Measurements from ENCODE around the gene GID8.

Gene GID8

GRCh38 chr20:62923669-62924441 is 14.1 kb upstream of the GID8 start:
- no peak for DNase-seq

GRCh38 chr20:62924442-62925075 is 13.4 kb upstream of the GID8 start:
- DNase-seq, result no peak

- DNase-seq, result no peak
Measured at GRCh38 chr20:62925076-62925419, 12.9 kb upstream of the GID8 start.

GRCh38 chr20:62925420-62926228 is 12.3 kb upstream of the GID8 start:
- DNase-seq, result no peak

GRCh38 chr20:62926229-62927127 is 11.5 kb upstream of the GID8 start, which contains the start of gene DIDO1:
TSS of gene DIDO1 (minus strand) at chr20:62926505.
- no peak for DNase-seq

- DNase-seq, result no peak
Measured at GRCh38 chr20:62927128-62927705, 10.7 kb upstream of the GID8 start.

- no peak for DNase-seq
Measured at GRCh38 chr20:62928246-62928939, 9.6 kb upstream of the GID8 start.

GRCh38 chr20:62929051-62929538 is 8.9 kb upstream of the GID8 start:
- no peak for DNase-seq

- no peak for DNase-seq
Measured at GRCh38 chr20:62931464-62931863, 6.5 kb upstream of the GID8 start.

- DNase-seq, result no peak
Measured at GRCh38 chr20:62933966-62934365, 4.0 kb upstream of the GID8 start.

GRCh38 chr20:62935204-62935967 is 2.6 kb upstream of the GID8 start:
- DNase-seq, result no peak

- DNase-seq, result no peak
Measured at GRCh38 chr20:62935968-62936585, 1.9 kb upstream of the GID8 start.

GRCh38 chr20:62937268-62938104 is 461 bp upstream of the GID8 start:
- peak; percentile 86 for DNase-seq

- DNase-seq, result no peak
Measured at GRCh38 chr20:62940875-62941274, 2.9 kb downstream of the GID8 start.

- DNase-seq, result no peak
Measured at GRCh38 chr20:62941792-62942191, 3.8 kb downstream of the GID8 start.

GRCh38 chr20:62942456-62942855 is 4.5 kb downstream of the GID8 start:
- DNase-seq, result no peak

GRCh38 chr20:62943396-62943795 is 5.4 kb downstream of the GID8 start:
- no peak for DNase-seq

GRCh38 chr20:62944184-62944583 is 6.2 kb downstream of the GID8 start:
- DNase-seq, result no peak

GRCh38 chr20:62944746-62945145 is 6.8 kb downstream of the GID8 start:
- no peak for DNase-seq

Data from NCI-H2081 treated with DMSO at 0.1 percent for 48 hours (cell line).